HAP-1 (cell line): Measurements from ENCODE around the gene MAOA.
"Not testable (repeated sequence)": the region's sequence is repeated elsewhere in the genome, so short reads cannot be mapped to it uniquely, and the experiment has no call there.

Experiments
- DNase-seq, 2 experiments: peaks; one replicate each; pipeline ENCODE4 v3.0.0-alpha.2; 2016 to 2020; ENCODE audit warnings: low spot score in 2 of 2
- H3K27me3 ChIP-seq: fragments of 250-450 bp; sonication (Bioruptor Pico); 2 replicates; pipeline ENCODE4 v1.5.1; 2020; ENCODE audit warnings: low read depth, mild to moderate bottlenecking, moderate library complexity
- H3K36me3 ChIP-seq: fragments of 250-450 bp; sonication (Bioruptor Pico); replicated peaks from 2 replicates; pipeline ENCODE4 v1.5.1; 2020; ENCODE audit warnings: mild to moderate bottlenecking
- H3K4me1 ChIP-seq: fragments of 250-450 bp; sonication (Bioruptor Pico); 2 replicates; pipeline ENCODE4 v1.5.1; 2020; ENCODE audit warnings: mild to moderate bottlenecking
- H3K4me3 ChIP-seq: fragments of 250-450 bp; sonication (Bioruptor Pico); 2 replicates; pipeline ENCODE4 v1.5.1; 2020; ENCODE audit warnings: mild to moderate bottlenecking, moderate library complexity
- H3K9me3 ChIP-seq: fragments of 250-450 bp; sonication (Bioruptor Pico); 2 replicates; pipeline ENCODE4 v1.5.1; 2020; ENCODE audit warnings: mild to moderate bottlenecking, moderate library complexity
- in situ Hi-C: fragments of 300-500 bp; cut with MboI; formaldehyde crosslinking; loops from 3 replicates; pipeline ENCODE4 v1.14.3; 2020; ENCODE audit warnings: low sequenced_read_pairs, inconsistent platforms, mixed read lengths

The MAOA gene

DNA sequence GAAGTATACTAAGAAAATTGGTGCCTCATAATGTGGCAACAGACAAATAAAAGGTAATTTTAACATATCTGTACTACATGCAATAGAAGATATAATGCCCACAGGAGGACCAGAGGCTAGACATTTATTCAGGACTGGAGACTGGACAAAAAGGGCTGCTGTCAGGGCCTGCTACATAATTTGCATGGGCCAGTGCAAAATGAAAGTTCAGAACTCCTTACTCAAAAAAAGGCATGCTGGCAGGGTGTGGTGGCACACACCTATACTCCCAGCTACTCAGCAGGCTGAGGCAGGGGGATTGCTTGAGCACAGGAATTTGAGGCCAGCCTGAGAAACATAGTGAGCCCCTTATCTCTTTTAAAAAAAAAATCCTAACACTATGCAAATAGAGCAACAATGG is 12.4 kb upstream of the MAOA start:
- no peaks in the 10 kb centered on the region for H3K9me3 ChIP-seq
- H3K4me3 ChIP-seq = no peak overlapping the region
- H3K4me1 ChIP-seq = peaks cover 7% of the 10 kb centered on the region
- no peak for DNase-seq
- in situ Hi-C loops = no loop called here
- H3K36me3 ChIP-seq = no peaks in the 10 kb centered on the region
- H3K27me3 ChIP-seq = no peaks in the 10 kb centered on the region

DNA sequence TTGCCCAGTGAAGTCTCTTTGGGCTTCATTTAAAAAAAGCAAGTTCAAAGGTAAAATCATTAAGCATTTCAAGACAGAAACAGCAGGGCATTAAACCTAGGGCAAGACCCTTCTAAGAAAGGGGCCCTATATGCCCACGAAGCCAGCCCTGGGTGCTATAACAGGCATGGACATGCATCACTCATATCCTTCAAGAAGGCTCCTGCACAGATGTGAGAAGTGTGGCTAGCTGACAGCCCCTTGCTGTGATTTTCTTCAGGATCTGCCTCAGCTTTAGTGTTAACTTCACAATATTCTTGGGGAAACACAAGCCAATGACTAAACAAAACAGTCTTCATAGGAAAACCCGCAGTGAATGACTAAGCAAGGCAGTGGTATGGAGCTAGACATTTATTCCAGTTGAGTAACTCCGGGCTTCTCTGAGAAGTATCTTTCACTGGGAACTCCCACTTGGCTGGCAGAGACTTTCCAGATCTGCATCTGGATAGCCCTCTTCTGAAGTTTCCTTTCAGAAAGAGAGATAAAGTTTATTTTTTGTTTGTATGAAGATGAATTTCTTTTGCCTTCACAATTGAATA is 11.9 kb upstream of the MAOA start:
- H3K36me3 ChIP-seq = no peaks in the 10 kb centered on the region
- H3K27me3 ChIP-seq = no peaks in the 10 kb centered on the region
- H3K4me1 ChIP-seq = peaks cover 7% of the 10 kb centered on the region
- in situ Hi-C loops = no loop called here
- H3K4me3 ChIP-seq = no peak overlapping the region
- H3K9me3 ChIP-seq = no peaks in the 10 kb centered on the region
- no peak for DNase-seq

DNA sequence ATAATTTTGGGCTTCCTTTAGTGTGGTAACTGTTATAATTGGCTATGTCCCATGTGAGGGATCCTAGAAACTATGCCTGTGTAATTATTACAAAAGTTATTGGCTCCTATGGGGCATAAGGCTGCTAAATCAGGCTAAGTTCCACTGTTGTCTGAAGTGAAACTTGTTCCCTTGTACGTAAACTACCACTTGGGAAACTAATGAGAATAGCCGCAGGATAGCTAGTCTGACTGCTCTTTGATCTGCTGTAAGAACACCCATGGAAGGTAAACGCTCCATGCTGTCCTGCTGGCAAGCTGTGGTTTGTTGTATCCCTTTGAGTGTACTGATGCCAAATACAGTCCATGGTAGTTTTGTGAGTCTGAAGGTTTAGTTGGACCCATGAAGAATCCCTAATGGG is 9.3 kb upstream of the MAOA start:
- no peak for DNase-seq
- Histone ChIP-seq H3K4me3 (no peak overlapping the region), H3K9me3 (no peaks in the 10 kb centered on the region), H3K27me3 (no peaks in the 10 kb centered on the region), H3K4me1 (no peaks in the 10 kb centered on the region), H3K36me3 (no peaks in the 10 kb centered on the region)
- in situ Hi-C loops = no loop called here

DNA sequence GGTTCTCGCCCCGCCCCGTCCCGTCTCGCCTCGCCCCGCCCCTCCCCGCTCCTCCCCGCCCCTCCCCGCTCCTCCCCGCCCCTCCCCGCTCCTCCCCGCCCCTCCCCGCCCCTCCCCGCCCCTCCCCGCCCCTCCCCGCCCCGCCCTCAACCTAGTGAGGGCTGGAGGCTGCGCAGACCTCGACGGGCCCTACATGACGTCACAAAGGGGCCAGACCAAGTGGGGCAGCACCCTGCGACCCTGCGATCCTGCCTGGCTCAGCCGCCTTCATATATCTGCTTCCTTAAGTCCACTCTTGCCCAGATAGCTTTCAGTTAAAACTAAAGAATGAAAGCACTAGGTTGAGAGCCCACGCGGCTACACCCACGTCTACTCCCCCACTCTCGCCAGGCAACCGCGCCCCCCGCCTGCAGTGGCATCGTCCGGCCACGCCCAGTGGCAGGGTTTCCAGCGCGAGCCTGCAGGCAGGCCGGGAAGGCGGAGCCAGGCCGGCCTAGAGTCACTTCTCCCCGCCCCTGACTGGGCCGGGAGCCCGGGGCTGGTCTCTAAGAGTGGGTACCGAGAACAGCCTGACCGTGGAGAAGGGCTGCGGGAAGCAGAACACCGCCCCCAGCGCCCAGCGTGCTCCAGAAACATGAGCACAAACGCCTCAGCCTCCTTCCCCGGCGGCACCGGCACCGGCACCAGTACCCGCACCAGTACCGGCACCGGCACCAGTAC is 1.5 kb upstream of the MAOA start:
- DNase-seq = peak; percentile 92 to 96
- H3K4me3 ChIP-seq = peak overlapping the region; percentile 59
- H3K9me3 ChIP-seq = no peaks in the 10 kb centered on the region
- no peaks in the 10 kb centered on the region for H3K36me3 ChIP-seq
- H3K27me3 ChIP-seq = no peaks in the 10 kb centered on the region
- peaks cover 6% of the 10 kb centered on the region for H3K4me1 ChIP-seq
- in situ Hi-C loops = loop anchor here (10.0 kb wide), 1 partner anchor 90 kb away; no protein-coding TSS in a partner anchor

DNA sequence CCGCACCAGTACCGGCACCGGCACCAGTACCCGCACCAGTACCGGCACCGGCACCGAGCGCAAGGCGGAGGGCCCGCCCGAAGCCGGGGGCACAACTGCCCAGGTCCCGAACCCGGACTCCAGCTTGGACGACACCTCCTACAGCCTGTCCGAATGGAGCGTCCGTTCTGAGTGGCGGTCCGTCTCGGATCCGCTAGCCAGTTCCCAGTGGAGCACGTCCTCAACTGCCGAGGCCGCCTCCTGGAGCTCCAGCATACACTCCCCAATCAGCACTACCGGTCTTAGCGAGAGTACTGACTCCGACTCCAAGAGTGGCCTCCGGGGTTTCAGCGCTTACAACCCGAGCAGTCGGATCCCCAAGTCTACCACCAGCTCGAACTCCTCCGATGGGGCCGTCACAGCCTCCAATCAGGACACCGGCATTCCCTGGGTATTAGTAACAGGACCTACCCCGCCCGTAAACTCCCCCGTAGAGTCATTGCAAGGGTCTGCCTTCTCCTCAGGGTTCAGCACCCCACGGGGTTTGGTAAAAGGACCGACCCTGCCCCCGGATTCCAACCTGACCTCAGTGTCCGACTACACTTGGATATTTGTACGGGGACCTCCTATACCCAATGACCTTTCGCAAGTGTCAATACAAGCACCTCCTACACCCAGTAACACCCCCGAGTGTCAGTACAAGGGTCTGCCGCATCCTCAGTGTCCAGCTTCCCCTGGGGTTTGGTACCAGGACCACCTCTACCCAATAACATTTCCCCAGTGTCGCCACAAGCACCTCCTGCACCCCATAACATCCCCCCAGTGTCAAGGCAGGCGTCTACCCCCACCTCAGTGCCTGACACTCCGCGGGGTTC is 721 bp upstream of the MAOA start:
- in situ Hi-C loops = loop anchor here (10.0 kb wide), 1 partner anchor 91 kb away; no protein-coding TSS in a partner anchor
- H3K9me3 ChIP-seq = no peaks in the 10 kb centered on the region
- H3K4me1 ChIP-seq = peaks cover 6% of the 10 kb centered on the region
- no peaks in the 10 kb centered on the region for H3K36me3 ChIP-seq
- peak overlapping the region; percentile 59 for H3K4me3 ChIP-seq
- peak; percentile 31 to 58 for DNase-seq
- no peaks in the 10 kb centered on the region for H3K27me3 ChIP-seq

DNA sequence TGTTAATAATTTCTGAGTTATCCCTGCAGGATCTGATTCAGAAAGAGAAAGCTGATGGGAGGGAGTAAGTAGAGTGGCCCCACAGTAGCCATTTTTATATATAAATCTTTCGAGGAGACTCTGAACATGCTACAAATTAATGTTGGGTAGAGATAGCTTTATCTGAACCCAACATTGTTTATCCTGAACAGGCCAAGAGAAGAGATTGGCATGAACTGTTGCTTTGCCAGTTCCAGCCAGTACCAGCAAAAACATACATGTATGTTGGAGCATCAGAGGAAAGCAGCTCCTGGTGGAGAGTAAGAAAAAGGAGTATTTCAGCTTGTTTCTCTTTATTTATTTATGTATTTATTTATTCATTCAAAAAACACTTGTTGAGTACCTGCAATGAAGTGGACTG is 1.6 kb downstream of the MAOA start:
- in situ Hi-C loops = loop anchor here (10.0 kb wide), 1 partner anchor 93 kb away; no protein-coding TSS in a partner anchor
- Histone ChIP-seq H3K4me3 (no peak overlapping the region), H3K27me3 (no peaks in the 10 kb centered on the region), H3K4me1 (peaks cover 6% of the 10 kb centered on the region), H3K9me3 (no peaks in the 10 kb centered on the region), H3K36me3 (no peaks in the 10 kb centered on the region)
- no peak for DNase-seq

DNA sequence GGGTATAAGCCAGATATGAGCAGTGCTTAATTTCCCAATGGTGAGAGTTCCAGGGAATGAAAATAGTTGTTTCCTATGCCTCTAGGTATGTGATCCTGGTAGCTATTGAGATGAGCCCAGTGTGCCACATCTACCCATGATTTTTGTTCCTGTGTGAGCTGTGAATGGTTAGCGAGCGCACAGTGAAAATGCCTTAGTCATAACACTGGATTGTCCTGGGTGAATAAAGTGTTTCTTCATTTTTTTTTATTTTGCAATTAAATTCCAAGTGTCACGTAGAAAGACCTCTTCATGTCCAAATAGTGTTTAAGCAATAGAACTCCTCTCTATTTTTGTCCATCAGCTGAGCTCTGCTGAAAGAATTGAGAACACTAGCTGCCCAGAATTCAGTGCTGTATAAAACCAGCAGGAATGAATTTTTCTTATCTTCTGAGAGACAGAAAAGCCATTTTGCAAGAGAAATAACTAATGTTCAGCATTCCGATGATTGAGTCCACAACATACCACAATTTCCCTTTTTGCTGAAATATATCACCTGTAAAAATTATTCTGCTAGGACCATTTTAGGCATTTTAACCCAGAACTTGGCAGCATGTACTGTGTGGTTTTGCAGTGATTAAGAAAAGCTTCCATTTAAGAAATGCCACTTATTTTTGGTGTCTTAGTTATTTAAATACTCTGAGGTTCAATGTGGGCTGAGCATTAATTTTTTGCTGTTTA is 5.6 kb downstream of the MAOA start:
- Histone ChIP-seq H3K9me3 (no peaks in the 10 kb centered on the region), H3K36me3 (no peaks in the 10 kb centered on the region), H3K27me3 (no peaks in the 10 kb centered on the region), H3K4me3 (no peak overlapping the region), H3K4me1 (no peaks in the 10 kb centered on the region)
- DNase-seq = no peak
- in situ Hi-C loops = no loop called here

DNA sequence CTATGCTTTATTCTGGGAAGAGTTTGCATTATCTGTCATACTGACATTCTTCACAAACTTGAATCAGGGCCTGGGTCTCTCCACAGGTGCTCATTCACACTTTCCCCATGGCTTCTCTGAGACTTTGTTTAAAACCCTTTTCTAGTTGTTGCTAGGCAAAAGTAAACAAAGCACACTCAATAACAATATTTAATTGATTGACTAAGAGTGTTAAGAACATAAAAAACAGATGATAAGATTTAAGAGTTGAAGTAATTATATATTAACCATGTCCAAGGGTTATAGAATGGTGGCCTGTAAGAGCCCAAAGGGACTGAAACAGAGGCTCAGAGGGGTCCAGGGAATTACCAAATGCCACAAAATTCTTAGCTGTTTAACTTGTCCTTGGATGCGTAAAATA is 7.1 kb downstream of the MAOA start:
- Histone ChIP-seq H3K27me3 (no peaks in the 10 kb centered on the region), H3K36me3 (no peaks in the 10 kb centered on the region)
- in situ Hi-C loops = no loop called here

DNA sequence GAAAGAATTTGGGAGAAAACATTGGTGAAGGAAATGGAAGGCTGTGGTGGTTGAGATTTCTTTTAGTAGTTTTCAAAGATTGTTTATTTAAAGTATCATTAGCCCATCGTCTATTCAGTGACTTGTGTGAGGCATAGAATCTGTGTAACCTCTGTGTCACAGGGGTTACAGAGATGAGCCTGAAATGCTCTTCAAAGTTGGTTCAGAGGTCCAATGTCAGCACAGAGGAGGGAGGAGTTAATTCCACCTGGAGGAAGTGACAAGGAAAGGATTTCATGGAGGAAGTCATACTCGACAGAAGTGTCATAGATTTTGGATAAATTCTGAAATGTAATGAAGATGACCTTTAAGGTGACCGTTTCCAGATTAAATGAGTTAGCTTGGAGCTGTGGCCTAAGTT is 8.2 kb downstream of the MAOA start:
- H3K27me3 ChIP-seq = no peaks in the 10 kb centered on the region
- in situ Hi-C loops = no loop called here
- no peaks in the 10 kb centered on the region for H3K4me1 ChIP-seq
- no peaks in the 10 kb centered on the region for H3K36me3 ChIP-seq
- H3K4me3 ChIP-seq = no peak overlapping the region
- no peak for DNase-seq
- no peaks in the 10 kb centered on the region for H3K9me3 ChIP-seq

More for the DNA sequence above, 7.1 kb downstream of the MAOA start:
- H3K9me3 ChIP-seq = no peaks in the 10 kb centered on the region
- H3K4me3 ChIP-seq = no peak overlapping the region
- DNase-seq = no peak
- H3K4me1 ChIP-seq = no peaks in the 10 kb centered on the region

DNA sequence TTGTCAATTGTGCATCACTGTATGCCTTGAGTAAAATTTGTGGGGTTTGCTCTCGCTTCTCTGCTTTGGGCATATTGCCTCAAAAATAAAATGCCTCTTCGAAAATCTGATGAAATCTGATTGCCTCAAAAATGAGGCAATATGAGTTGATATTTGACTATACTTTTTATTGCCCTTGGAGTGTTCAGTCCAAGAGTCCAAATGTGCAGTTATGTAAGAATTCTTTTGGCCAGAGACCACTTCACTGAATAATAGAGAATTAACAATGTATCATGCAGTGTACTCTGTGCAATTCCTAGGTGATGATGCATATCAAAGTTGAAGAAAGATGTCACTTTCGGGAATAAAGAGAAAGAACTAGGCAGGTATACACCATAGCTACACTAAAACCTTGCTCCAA is 8.6 kb downstream of the MAOA start:
- no peaks in the 10 kb centered on the region for H3K4me1 ChIP-seq
- in situ Hi-C loops = no loop called here
- H3K4me3 ChIP-seq = no peak overlapping the region
- DNase-seq = no peak
- H3K27me3 ChIP-seq = no peaks in the 10 kb centered on the region
- H3K9me3 ChIP-seq = no peaks in the 10 kb centered on the region; the same call in 1 of the 2 replicates
- H3K36me3 ChIP-seq = no peaks in the 10 kb centered on the region

DNA sequence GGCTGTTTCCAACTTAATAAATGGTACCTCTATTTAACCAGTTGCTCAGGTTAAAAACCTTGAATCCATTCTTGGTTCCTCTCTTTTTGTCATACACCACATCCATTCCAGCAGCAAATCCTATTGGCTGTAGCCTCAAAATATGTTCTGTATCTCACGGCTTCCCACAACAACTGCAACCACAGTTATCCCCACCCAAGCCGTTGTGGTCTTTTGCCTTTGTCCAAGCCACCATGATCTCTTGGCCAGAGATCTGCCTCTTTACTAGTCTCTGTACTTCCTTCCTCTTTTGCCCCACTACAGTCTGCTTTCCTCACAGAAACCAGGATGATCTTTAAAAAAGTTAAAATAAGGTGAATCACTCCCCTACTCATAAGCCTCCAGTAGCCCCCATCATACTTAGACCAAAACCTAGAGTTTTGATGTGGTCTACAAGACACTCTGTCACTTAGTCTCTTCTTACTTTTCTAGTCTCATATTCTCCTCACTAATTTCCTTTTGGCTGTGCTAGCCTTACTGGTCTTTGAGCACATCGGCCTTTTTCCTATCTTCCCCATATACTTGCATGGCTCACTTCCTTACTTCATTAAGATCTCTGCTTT is 10.3 kb downstream of the MAOA start:
- DNase-seq = no peak
- in situ Hi-C loops = no loop called here
- no peaks in the 10 kb centered on the region for H3K36me3 ChIP-seq
- no peaks in the 10 kb centered on the region for H3K4me1 ChIP-seq
- H3K9me3 ChIP-seq = no peaks in the 10 kb centered on the region; the same call in 1 of the 2 replicates
- no peak overlapping the region for H3K4me3 ChIP-seq
- H3K27me3 ChIP-seq = no peaks in the 10 kb centered on the region

DNA sequence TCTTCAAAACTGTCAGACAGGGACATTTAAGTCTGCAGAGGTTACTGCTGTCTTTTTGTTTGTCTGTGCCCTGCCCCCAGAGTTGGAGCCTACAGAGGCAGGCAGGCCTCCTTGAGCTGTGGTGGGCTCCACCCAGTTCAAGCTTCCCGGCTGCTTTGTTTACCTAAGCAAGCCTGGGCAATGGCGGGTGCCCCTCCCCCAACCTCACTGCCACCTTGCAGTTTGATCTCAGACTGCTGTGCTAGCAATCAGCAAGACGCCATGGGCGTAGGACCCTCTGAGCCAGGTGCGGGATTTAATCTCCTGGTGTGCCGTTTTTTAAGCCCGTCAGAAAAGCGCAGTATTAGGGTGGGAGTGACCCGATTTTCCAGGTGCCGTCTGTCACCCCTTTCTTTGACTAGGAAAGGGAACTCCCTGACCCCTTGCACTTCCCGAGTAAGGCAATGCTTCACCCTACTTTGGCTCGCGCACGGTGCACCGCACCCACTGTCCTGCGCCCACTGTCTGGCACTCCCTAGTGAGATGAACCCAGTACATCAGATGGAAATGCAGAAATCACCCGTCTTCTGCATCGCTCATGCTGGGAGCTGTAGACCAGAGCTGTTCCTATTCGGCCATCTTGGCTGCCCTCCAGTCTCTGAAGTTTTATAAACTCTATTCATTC is 20.0 kb downstream of the MAOA start:
- in situ Hi-C loops, H3K27me3 ChIP-seq, H3K36me3 ChIP-seq, H3K4me3 ChIP-seq, H3K9me3 ChIP-seq, H3K4me1 ChIP-seq: not testable (repeated sequence)
- peak in 1 of 2 experiments; percentile 29 for DNase-seq
